PFSK-1 (cell line): ENCODE measurements around the gene EGLN1.

Source experiments
- FOXP2 ChIP-seq: optimal IDR thresholded peaks from 2 replicates; pipeline ENCODE3; 2011; ENCODE audit warnings: borderline replicate concordance, control low read depth, inconsistent platforms; ENCODE audit not compliant: insufficient read depth; ENCODE audit errors: extremely low read length, extremely low read depth
- POLR2AphosphoS5 ChIP-seq: IDR thresholded peaks from 2 replicates; pipeline ENCODE4 v1.6.1; 2012; ENCODE audit warnings: low read depth, mild to moderate bottlenecking, control low read depth, low read length, moderate library complexity
- REST ChIP-seq, 2 experiments: IDR thresholded peaks; 2 replicates each; pipeline versions ENCODE4 v1.6.1 to v1.8.0; 2011 to 2012; ENCODE audit warnings: low read depth in 2 of 2, low read length in 2 of 2, control low read depth in 1 of 2, inconsistent platforms in 1 of 2, mild to moderate bottlenecking in 1 of 2, moderate library complexity in 1 of 2; ENCODE audit not compliant: insufficient read depth in 1 of 2
- SIN3A ChIP-seq: IDR thresholded peaks from 2 replicates; pipeline ENCODE4 v1.6.1; 2012; ENCODE audit warnings: mild to moderate bottlenecking, low read length, moderate library complexity, borderline replicate concordance; ENCODE audit not compliant: insufficient read depth
- TAF1 ChIP-seq: IDR thresholded peaks from 2 replicates; pipeline ENCODE4 v1.6.1; 2012; ENCODE audit warnings: low read length, control low read depth, borderline replicate concordance; ENCODE audit not compliant: insufficient read depth

GRCh38 chr1:231318568-231318967 lies 103.5 kb downstream of the EGLN1 start:
- TF ChIP-seq TAF1 (no peak), POLR2AphosphoS5 (no peak), REST (IDR thresholded peaks at IDR 0.05; ENCODE audit: insufficient read depth in 1 of 2, low read depth in 2 of 2, low read length in 2 of 2) (no peak), SIN3A (no peak), FOXP2 (no peak)
